Thymus (tissue), 11 donors: Measurements from ENCODE around the gene C15orf39. TPM values are rescaled to one million over a fixed set of nuclear protein-coding genes. Genes with fewer than 3 reads are reported as not detected.
A peak's percentile ranks its signal among the peaks of the same experiment; 100 is the strongest.

Source experiments
- DNase-seq, 9 donors: peaks; one replicate each; pipeline ENCODE4 v3.0.0-alpha.2; 2013; ENCODE audit warnings: low spot score in 9 of 9, low read depth in 6 of 9, missing footprints in 1 of 9
- H3K27ac ChIP-seq, 2 donors: one replicate each; pipeline ENCODE4 v1.5.1; 2013; ENCODE audit warnings: control low read depth in 1 of 2, low read depth in 1 of 2, low read length in 1 of 2, mild to moderate bottlenecking in 1 of 2, moderate library complexity in 1 of 2
- H3K27me3 ChIP-seq, 2 donors: one replicate each; pipeline ENCODE4 v1.5.1; 2013; ENCODE audit warnings: low read length in 1 of 2; ENCODE audit not compliant: control insufficient read depth in 2 of 2, insufficient read depth in 1 of 2
- H3K36me3 ChIP-seq, 2 donors: one replicate each; pipeline ENCODE4 v1.5.1; 2013; ENCODE audit warnings: low read length in 1 of 2, mild to moderate bottlenecking in 1 of 2, moderate library complexity in 1 of 2; ENCODE audit not compliant: control insufficient read depth in 2 of 2, insufficient read depth in 2 of 2
- H3K4me1 ChIP-seq, 2 donors: one replicate each; pipeline ENCODE4 v1.5.1; 2013; ENCODE audit warnings: low read length in 2 of 2; ENCODE audit not compliant: control insufficient read depth in 2 of 2, insufficient read depth in 2 of 2
- H3K4me3 ChIP-seq, 2 donors: one replicate each; pipeline ENCODE4 v1.5.1; 2013; ENCODE audit warnings: low read length in 2 of 2, control low read depth in 1 of 2, mild to moderate bottlenecking in 1 of 2
- H3K9me3 ChIP-seq, 2 donors: one replicate each; pipeline ENCODE4 v1.5.1; 2013; ENCODE audit warnings: low read length in 1 of 2, mild to moderate bottlenecking in 1 of 2; ENCODE audit not compliant: control insufficient read depth in 2 of 2, insufficient read depth in 1 of 2
- WGBS: extraction: QIAGEN DNeasy Blood & Tissue Kit; methylation state at CpG from one replicate; pipeline ENCODE4 v1.1.7; 2013; 5-methylcytosine and 5-hydroxymethylcytosine counted together
- polyA plus RNA-seq: library from polyadenylated mRNA; stranded (reverse); fragments of 200-250 nt; gene quantifications from one replicate; pipeline ENCODE4 v1.2.3, GENCODE V29; 2013
- total RNA-seq: library from RNA; stranded (reverse); fragments of 120-200 nt; gene quantifications from one replicate; pipeline ENCODE4 v1.2.4, GENCODE V29; 2013
- donor health status: healthy.

C15orf39 gene
- total and polyA plus RNA-seq, 2 donors: 6.1 to 7.0 TPM

DNA sequence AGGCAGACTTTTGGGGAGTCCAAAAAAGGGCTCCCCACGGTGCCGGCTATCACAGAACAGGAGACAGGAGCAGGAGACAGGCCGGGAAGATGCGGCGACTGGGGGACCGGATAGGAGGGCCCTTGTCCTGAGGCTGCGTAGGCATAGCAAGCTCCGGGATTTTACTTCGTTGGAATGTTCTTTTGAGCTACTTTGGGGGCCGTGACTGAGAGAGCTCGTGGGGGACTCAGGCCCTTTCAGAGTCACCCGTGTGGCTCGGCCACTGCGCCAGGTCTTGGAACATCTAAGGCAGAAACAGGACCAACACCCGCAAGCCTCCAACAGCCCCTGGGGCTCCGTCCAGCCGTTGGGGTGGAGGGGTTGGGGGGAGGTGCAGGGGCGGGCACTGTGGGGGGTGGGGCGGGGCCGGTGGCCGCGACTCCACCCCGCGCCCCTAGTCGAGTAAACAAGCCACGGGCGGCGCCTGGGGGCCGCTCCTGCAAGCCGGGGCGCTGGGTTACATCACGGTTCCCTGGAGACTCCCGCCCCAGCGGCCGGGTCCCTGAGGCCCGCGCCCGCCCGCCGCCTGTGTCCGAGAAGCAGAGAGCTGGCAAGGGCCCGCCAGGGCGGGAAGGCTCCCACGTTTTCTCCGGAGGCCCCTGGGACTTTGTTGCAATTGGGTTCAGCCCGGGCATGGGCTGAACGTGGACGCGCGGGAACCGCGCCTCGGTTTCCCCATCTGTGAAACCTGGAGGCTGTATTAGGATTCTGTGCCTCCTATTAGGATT, 23.3 kb upstream of the C15orf39 start:
- 15% methylated on average over 53 of the region's 53 CpGs for WGBS
- H3K27me3 ChIP-seq: peaks cover 0 to 18% of the 10 kb centered on the region in 2 donors
- H3K4me3 ChIP-seq: peak overlapping the region; percentile 58 to 70
- peak overlapping the region; percentile 22 to 37 for H3K27ac ChIP-seq
- no peaks in the 10 kb centered on the region for H3K36me3 ChIP-seq
- no peaks in the 10 kb centered on the region for H3K9me3 ChIP-seq
- DNase-seq: peak in 4 of 9 donors; percentile 15 to 79 (median 59)
- H3K4me1 ChIP-seq: peaks cover 17 to 49% of the 10 kb centered on the region in 2 donors

DNA sequence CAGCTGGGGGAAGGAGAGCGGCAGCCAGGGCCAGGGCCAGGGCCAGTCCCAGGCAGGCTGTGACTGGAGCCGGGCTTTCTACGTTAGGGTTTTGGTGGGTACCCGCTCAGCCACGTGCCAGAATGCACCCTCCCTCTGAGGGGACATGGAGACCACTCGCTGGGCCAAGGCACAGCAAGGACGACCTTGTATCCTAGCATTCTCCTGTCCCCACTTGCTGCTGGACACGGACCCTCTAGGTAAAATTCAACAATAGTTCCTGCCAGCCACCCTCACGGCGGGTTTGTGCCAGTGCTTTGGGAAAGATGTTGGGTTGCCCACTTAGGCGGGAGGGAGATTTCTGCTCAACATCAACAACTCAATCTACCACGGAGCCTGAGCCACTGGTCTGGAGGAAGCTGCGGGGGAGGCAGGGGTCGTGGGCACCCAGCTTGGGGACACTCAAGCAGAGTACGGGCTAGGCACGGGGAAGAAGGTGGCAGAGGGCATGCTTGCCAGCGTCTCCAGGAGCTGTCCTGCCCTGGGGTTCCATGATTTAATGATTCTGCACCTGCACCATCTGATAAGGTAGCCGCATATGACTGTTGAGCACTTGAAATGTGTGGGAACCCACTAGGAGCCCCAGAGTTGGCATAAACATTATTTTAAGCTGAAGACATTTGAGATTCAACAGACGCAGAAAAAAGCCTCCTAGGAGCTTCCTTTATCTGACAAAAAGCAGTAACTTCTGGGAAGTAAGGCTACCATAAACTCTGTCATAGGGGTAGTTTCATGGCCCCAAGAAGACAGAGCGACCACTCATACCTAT, 22.5 kb upstream of the C15orf39 start:
- DNase-seq: peak in 1 of 9 donors; percentile 39
- Histone ChIP-seq H3K27me3 (peaks cover 0 to 18% of the 10 kb centered on the region in 2 donors), H3K4me3 (peak overlapping the region; percentile 58 to 70), H3K36me3 (no peaks in the 10 kb centered on the region), H3K27ac (peak overlapping the region; percentile 22 to 37), H3K4me1 (peaks cover 17 to 49% of the 10 kb centered on the region in 2 donors), H3K9me3 (no peaks in the 10 kb centered on the region)
- WGBS: 12% methylated on average over 20 of the region's 20 CpGs

GRCh38 chr15:75179746-75180140, 21.9 kb upstream of the C15orf39 start:
- Histone ChIP-seq H3K4me1 (peaks cover 17 to 49% of the 10 kb centered on the region in 2 donors), H3K9me3 (no peaks in the 10 kb centered on the region), H3K27ac (no peak overlapping the region), H3K36me3 (no peaks in the 10 kb centered on the region), H3K4me3 (no peak overlapping the region), H3K27me3 (peaks cover 0 to 18% of the 10 kb centered on the region in 2 donors)
- no peak for DNase-seq
- WGBS: 44% methylated on average over 4 of the region's 4 CpGs

- no peak overlapping the region for H3K4me3 ChIP-seq
- WGBS: 90% methylated on average over 5 of the region's 5 CpGs
- no peaks in the 10 kb centered on the region for H3K9me3 ChIP-seq
- H3K4me1 ChIP-seq: peaks cover 21 to 58% of the 10 kb centered on the region in 2 donors
- peaks cover 0 to 18% of the 10 kb centered on the region in 2 donors for H3K27me3 ChIP-seq
- H3K27ac ChIP-seq: peak overlapping the region in 1 of 2 donors; percentile 14
- H3K36me3 ChIP-seq: no peaks in the 10 kb centered on the region
- no peak for DNase-seq
These were observed 19.9 kb upstream of the C15orf39 start for GRCh38 chr15:75181780-75182179.

DNA sequence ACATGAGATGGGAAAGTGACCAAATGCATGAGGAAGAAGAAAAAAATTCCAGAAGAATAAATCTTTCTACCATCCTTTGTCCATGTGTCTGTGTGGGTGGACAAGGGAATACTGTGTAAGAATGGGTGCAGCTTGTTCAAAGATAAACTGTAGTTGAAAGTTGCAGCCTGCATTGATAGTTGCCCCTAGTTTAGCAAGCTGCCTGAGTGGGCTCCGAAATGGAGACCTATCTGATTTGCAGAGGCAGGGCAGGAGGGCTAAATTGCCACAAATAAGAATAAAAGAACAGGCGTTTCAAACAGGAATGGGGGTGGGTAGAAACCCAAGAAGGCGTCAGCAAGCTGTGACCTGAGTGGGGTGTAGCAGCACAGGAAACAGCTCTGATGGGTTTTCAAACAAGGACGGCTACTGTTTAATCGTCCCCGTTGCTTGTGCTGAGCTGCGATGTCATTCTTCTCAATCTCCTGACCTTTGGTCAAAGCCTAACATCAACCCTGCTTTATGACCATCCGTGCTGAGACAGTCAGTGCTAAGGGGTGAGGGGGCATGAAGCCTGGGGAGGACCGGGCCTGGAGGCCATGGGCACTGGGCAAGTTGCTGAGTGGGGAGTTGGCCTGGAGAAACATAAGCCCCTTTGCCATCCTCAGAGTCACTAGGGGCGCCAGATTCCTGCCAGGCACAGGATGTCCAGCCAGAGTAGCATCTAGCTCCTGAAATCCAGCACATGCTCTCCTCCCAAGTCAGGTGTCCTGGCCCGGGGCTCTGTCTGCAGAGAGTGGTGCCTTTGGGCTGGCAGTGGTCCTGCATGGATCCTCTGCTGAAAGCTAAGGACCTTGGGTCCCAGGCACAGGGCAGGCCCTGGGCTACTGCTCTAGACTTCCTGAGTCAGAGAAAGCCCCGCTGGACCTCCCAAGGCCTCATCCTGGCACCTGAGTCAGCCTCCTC, 19.2 kb upstream of the C15orf39 start:
- WGBS: 49% methylated on average over 12 of the region's 12 CpGs
- Histone ChIP-seq H3K27me3 (peaks cover 0 to 18% of the 10 kb centered on the region in 2 donors), H3K4me3 (no peak overlapping the region), H3K27ac (peak overlapping the region in 1 of 2 donors; percentile 34), H3K36me3 (no peaks in the 10 kb centered on the region), H3K9me3 (no peaks in the 10 kb centered on the region), H3K4me1 (peaks cover 21 to 53% of the 10 kb centered on the region in 2 donors)
- DNase-seq: peak in 1 of 9 donors; percentile 55

DNA sequence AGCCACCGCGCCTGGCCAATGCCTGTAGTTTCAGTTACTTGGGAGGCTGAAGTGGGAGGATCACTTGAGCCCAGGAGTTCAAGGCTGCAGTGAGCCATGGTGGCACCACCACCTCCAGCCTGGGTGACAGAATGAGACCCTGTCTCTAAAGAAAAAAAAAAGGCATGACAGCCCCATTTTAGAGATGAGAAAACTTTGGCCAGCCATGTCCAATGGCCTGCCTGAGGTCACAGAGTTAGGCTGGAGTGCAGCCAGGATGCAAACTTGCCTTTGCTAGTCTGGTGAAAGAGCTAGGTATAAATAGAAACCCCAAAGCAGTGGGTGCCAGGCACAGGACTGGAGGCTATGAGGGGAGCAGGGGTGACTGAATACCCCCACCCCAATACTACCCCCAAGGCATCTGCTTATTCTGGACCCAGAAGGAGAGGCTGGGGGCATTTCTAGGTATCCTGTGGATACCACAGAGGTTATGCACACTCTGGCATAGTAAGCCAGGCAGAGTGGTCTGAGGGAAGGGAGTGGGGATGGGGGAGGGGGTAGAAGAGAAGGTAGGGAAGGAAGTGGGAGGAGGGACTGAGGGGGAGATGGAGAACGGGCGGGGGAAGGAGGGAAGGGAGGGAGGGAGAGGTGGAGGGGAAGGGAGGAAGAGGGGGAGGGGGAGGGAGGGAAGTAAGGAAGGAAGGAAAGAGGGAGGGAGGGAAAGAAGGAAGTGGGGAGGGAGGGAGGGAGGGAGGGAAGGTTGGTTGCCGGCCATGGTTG, 16.2 kb upstream of the C15orf39 start:
- DNase-seq: no peak

GRCh38 chr15:75186044-75186443, 15.6 kb upstream of the C15orf39 start:
- Histone ChIP-seq H3K36me3 (no peaks in the 10 kb centered on the region), H3K9me3 (peaks cover 0 to 4% of the 10 kb centered on the region in 2 donors), H3K27me3 (no peaks in the 10 kb centered on the region), H3K27ac (no peak overlapping the region), H3K4me3 (no peak overlapping the region), H3K4me1 (peaks cover 4 to 25% of the 10 kb centered on the region in 2 donors)
- DNase-seq: no peak
- 96% methylated on average over 4 of the region's 4 CpGs for WGBS

More for the DNA sequence above, 16.2 kb upstream of the C15orf39 start:
- H3K4me3 ChIP-seq: no peak overlapping the region
- H3K9me3 ChIP-seq: no peaks in the 10 kb centered on the region
- H3K36me3 ChIP-seq: no peaks in the 10 kb centered on the region
- H3K27me3 ChIP-seq: peaks cover 0 to under 1% of the 10 kb centered on the region in 2 donors
- H3K4me1 ChIP-seq: peaks cover 4 to 29% of the 10 kb centered on the region in 2 donors
- WGBS: 46% methylated on average over 5 of the region's 5 CpGs
- H3K27ac ChIP-seq: no peak overlapping the region

DNA sequence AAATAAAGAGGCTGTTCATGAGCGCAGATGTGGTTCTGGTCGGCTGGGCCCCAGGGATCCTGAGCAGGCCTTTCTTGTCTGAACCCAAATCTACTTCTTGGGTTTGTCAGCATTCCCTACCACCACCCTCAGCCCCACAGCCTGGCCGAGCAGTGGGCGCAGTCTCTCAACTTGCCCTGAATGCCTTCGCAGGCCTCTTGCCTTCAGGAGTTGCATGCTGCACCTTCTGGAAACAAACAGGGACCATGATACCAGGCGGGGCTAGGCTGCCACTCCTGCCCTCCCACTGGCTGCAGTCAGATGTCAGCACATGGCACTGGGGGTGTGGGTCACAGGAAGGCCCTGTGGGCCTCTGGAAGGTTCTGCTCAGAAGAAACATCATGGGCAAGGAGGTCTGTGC, 13.2 kb upstream of the C15orf39 start:
- Histone ChIP-seq H3K27ac (no peak overlapping the region), H3K4me3 (no peak overlapping the region), H3K4me1 (peaks cover 4 to 9% of the 10 kb centered on the region in 2 donors), H3K9me3 (peaks cover 0 to 7% of the 10 kb centered on the region in 2 donors), H3K27me3 (peaks cover 0 to 2% of the 10 kb centered on the region in 2 donors), H3K36me3 (no peaks in the 10 kb centered on the region)
- 97% methylated on average over 6 of the region's 6 CpGs for WGBS
- DNase-seq: no peak
